OCI-LY3 (cell line): ENCODE measurements around the gene CDK11A.
A peak's percentile ranks its signal among the peaks of the same experiment; 100 is the strongest.
"Not testable (repeated sequence)": the region's sequence is repeated elsewhere in the genome, so short reads cannot be mapped to it uniquely, and the experiment has no call there.

Experiments used
- H2AFZ ChIP-seq: fragments of 200-600, 300-600 bp; shearing (Covaris generic); 2 replicates; pipeline ENCODE4 v1.6.0; 2014; ENCODE audit warnings: antibody characterized with exemption, low read depth, low read length
- H3K27ac ChIP-seq: fragments of 200-600, 300-600 bp; sonication (generic); 2 replicates; pipeline ENCODE4 v1.5.1; 2014; ENCODE audit warnings: mild to moderate bottlenecking, low read length, moderate library complexity, mixed read lengths
- H3K27me3 ChIP-seq: fragments of 200-600, 300-600 bp; sonication (generic); 2 replicates; pipeline ENCODE4 v1.6.1; 2014; ENCODE audit warnings: low read depth, low read length, mixed read lengths
- H3K36me3 ChIP-seq: fragments of 200-600, 300-600 bp; sonication (generic); replicated peaks from 2 replicates; pipeline ENCODE3; 2014; ENCODE audit warnings: low read depth, low read length, mixed read lengths
- H3K4me1 ChIP-seq: fragments of 300-600, 200-600 bp; sonication (generic); 2 replicates; pipeline ENCODE4 v1.6.1; 2014; ENCODE audit warnings: low read length, mixed read lengths
- H3K4me2 ChIP-seq: fragments of 200-600, 300-600 bp; sonication (generic); 2 replicates; pipeline ENCODE4 v1.6.1; 2014; ENCODE audit warnings: low read length, mixed read lengths
- H3K4me3 ChIP-seq: fragments of 300-600, 200-600 bp; sonication (generic); 2 replicates; pipeline ENCODE4 v1.5.1; 2014; ENCODE audit warnings: antibody characterized with exemption, mild to moderate bottlenecking, low read length, moderate library complexity
- H3K79me2 ChIP-seq: fragments of 300-600, 200-600 bp; shearing (Covaris generic); 2 replicates; pipeline ENCODE4 v1.6.1; 2014; ENCODE audit warnings: mild to moderate bottlenecking, low read length, mixed read lengths
- H3K9ac ChIP-seq: fragments of 300-600, 200-600 bp; shearing (Covaris generic); 2 replicates; pipeline ENCODE4 v1.6.0; 2014; ENCODE audit warnings: mild to moderate bottlenecking, low read length, moderate library complexity
- H3K9me3 ChIP-seq: fragments of 200-600, 300-600 bp; shearing (Covaris generic); 2 replicates; pipeline ENCODE4 v1.6.1; 2014; ENCODE audit warnings: low read length, mixed read lengths; ENCODE audit not compliant: insufficient read depth
- H4K20me1 ChIP-seq: fragments of 200-600, 300-600 bp; sonication (generic); 2 replicates; pipeline ENCODE4 v1.6.1; 2016; ENCODE audit warnings: low read length, mixed read lengths; ENCODE audit not compliant: insufficient read depth
- EZH2phosphoT487 ChIP-seq: fragments of 200-600 bp; shearing (Covaris generic); IDR thresholded peaks from 2 replicates; pipeline ENCODE4 v1.6.1; 2018; ENCODE audit warnings: antibody characterized with exemption, mixed run types, low read depth
- TF ChIP-seq, protein P1 (sequence below): fragments of 200-600, 300-600 bp; sonication (generic); IDR thresholded peaks from 2 replicates; pipeline ENCODE4 v1.5.1; 2014; ENCODE audit warnings: antibody characterized with exemption, low read length, low read depth

CDK11A gene

DNA sequence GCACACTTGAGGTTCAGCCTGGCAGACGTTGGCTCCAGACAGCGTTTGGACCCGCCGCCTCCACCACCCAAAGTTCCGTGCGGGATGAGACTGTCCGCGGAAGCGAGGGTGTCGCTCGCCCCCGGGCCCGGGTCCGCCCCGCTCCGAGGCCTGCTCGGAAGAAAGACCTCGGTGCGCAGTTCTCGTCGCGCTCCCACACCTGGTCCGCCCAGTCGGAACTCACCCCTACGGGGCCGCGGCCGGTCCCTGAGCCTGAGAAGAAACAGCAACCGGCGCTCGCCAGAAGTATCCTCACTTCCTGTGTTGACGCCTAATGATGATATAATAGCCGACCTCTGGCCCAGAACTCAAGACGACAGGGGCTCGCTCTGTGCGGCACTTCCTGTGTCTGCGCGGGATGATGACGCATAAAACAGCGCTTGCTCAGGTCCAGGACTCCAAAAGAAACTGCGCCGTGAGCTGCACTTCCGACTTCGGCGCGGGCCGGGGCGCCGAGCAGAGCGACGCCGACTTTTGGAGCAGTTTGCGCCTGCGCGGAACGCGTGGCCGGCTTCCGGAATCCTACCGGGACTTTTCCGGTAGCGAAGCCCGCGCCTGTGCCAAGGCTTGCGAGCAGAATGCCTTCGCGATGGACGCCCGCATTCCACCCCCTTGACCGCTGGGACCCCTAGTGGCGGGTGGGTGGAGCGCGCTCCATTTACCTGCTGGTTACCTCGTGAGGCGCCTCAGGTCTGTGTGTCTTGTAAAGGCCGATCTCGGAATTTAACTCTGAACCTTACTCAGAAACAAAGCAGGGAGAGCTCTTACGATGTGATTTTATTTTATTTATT lies at the start of gene CDK11A:
Gene CDK11A (minus strand): TSS at position 323 of the 830 bp plus-strand sequence. CDS start 1,539 bp downstream, outside the sequence.
- H3K79me2 ChIP-seq, H4K20me1 ChIP-seq, H3K9me3 ChIP-seq, H3K4me1 ChIP-seq, H2AFZ ChIP-seq, H3K27me3 ChIP-seq, H3K36me3 ChIP-seq: not testable (repeated sequence)
- Histone ChIP-seq H3K4me2 (peak within 1 kb of the TSS; percentile 43; the same call in 1 of the 2 replicates), H3K27ac (peak within 1 kb of the TSS; percentile 68), H3K9ac (peak within 1 kb of the TSS; percentile 66), H3K4me3 (peak within 1 kb of the TSS; percentile 89)
- TF ChIP-seq, protein P1, sequence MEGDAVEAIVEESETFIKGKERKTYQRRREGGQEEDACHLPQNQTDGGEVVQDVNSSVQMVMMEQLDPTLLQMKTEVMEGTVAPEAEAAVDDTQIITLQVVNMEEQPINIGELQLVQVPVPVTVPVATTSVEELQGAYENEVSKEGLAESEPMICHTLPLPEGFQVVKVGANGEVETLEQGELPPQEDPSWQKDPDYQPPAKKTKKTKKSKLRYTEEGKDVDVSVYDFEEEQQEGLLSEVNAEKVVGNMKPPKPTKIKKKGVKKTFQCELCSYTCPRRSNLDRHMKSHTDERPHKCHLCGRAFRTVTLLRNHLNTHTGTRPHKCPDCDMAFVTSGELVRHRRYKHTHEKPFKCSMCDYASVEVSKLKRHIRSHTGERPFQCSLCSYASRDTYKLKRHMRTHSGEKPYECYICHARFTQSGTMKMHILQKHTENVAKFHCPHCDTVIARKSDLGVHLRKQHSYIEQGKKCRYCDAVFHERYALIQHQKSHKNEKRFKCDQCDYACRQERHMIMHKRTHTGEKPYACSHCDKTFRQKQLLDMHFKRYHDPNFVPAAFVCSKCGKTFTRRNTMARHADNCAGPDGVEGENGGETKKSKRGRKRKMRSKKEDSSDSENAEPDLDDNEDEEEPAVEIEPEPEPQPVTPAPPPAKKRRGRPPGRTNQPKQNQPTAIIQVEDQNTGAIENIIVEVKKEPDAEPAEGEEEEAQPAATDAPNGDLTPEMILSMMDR = peak; percentile 10; the same call in 1 of the 2 replicates

DNA sequence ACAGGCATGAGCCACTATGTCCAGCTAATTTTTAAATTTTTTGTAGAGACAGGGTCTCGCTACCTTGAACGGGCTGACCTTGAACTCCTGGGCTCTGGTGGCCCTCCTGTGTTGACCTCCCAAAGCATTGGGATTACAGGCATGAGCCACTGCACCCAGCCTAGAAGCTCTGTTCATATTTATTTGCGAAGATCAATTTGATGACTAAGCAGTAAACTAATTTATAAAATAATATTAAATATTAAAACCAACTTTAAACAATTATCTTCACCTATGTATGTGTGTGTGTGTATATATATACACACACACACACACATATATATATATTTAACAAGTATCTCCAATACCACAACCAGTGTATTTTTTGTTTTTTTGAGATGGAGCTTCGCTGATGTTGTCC lies 49.7 kb upstream of the CDK11A start:
- H3K9ac ChIP-seq = no peak overlapping the region
- peaks cover 35% of the 10 kb centered on the region for H3K36me3 ChIP-seq
- no peak overlapping the region for H3K4me3 ChIP-seq
- H3K4me1 ChIP-seq = peaks cover 24% of the 10 kb centered on the region
- H3K79me2 ChIP-seq = peaks cover 93% of the 10 kb centered on the region
- peaks cover 27% of the 10 kb centered on the region for H4K20me1 ChIP-seq
- H3K4me2 ChIP-seq = no peak overlapping the region
- H3K9me3 ChIP-seq = peaks cover 4% of the 10 kb centered on the region; the same call in 1 of the 2 replicates
- H3K27ac ChIP-seq = no peak overlapping the region
- no peak overlapping the region for H2AFZ ChIP-seq
- TF ChIP-seq EZH2phosphoT487 = no peak
- TF ChIP-seq, protein P1 = no peak
- H3K27me3 ChIP-seq = no peaks in the 10 kb centered on the region

DNA sequence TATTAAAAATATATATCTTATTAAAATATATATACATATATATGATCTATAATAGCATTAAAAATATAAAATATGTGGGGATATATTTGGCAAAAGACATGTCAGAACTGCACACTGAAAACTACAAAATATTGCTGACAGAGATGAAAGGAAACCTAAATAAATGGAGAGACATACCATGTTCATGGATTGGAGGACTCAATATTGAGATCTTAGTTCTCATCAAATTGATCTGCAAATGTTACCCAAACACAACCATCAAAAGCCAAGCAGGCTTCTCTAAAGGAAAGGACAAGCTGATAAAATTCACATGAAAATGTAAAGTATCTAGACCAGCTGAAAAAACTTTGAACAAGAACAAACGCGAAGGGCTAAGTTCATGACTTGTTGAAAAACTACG lies 46.9 kb upstream of the CDK11A start:
- no peak overlapping the region for H3K4me3 ChIP-seq
- peaks cover 52% of the 10 kb centered on the region for H3K36me3 ChIP-seq
- peaks cover 4% of the 10 kb centered on the region; the same call in 1 of the 2 replicates for H3K9me3 ChIP-seq
- no peaks in the 10 kb centered on the region for H3K27me3 ChIP-seq
- no peak overlapping the region for H2AFZ ChIP-seq
- H3K27ac ChIP-seq = no peak overlapping the region
- peaks cover 27% of the 10 kb centered on the region for H4K20me1 ChIP-seq
- no peak for TF ChIP-seq EZH2phosphoT487
- TF ChIP-seq, protein P1 = no peak
- H3K9ac ChIP-seq = no peak overlapping the region
- H3K79me2 ChIP-seq = peaks cover 100% of the 10 kb centered on the region
- H3K4me2 ChIP-seq = no peak overlapping the region
- peaks cover 13% of the 10 kb centered on the region for H3K4me1 ChIP-seq

DNA sequence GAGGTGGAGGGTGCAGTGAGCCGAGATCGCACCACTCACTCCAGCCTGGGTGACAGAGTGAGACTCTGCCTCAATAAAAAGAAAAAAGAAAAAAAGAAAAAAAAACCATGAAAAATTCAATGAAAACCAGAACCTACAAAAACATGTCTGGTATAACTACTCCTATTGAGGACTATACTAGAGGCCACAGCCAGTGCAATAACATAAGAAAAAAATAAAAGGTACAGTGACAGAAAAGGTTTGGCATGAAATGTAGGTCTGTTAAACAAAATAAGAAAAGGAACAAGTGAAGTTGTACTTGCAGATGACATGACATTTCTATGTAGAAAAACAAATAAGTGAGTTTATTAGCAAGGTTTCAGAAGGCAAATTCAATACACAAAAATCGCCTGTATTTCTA lies 45.9 kb upstream of the CDK11A start:
- Histone ChIP-seq H3K4me1 (peaks cover 3% of the 10 kb centered on the region), H3K9ac (no peak overlapping the region), H3K27me3 (no peaks in the 10 kb centered on the region), H3K9me3 (peaks cover 4% of the 10 kb centered on the region; the same call in 1 of the 2 replicates), H3K79me2 (peaks cover 100% of the 10 kb centered on the region), H4K20me1 (peaks cover 18% of the 10 kb centered on the region), H3K36me3 (peaks cover 50% of the 10 kb centered on the region), H3K27ac (no peak overlapping the region), H3K4me3 (no peak overlapping the region), H2AFZ (no peak overlapping the region), H3K4me2 (no peak overlapping the region)
- TF ChIP-seq, protein P1 = no peak
- TF ChIP-seq EZH2phosphoT487 = no peak
